Left lung (tissue), 10 donors: Measurements from ENCODE around the gene DLG2. TPM values are rescaled to one million over a fixed set of nuclear protein-coding genes. Genes with fewer than 3 reads are reported as not detected.
"Not testable (repeated sequence)": the region's sequence is repeated elsewhere in the genome, so short reads cannot be mapped to it uniquely, and the experiment has no call there.

ENCODE experiments used
- ATAC-seq: fragments of 200-7000 bp; cut with Tn5 transposase; one replicate; pipeline ENCODE4 v1.9.1; 2020; ENCODE audit warnings: moderate library complexity
- DNase-seq, 4 donors: peaks; one replicate each; pipeline ENCODE4 v3.0.0-alpha.2; 2013 to 2020
- H3K27ac ChIP-seq, 2 donors: fragments of 200-600 bp; sonication (generic) in 1 of 2; one replicate each; pipeline versions ENCODE4 v1.5.0 to v1.8.0; 2020 to 2021
- H3K27me3 ChIP-seq, 2 donors: fragments of 200-600 bp; sonication (generic) in 1 of 2; one replicate each; pipeline versions ENCODE4 v1.5.0 to v1.8.0; 2020 to 2021
- H3K36me3 ChIP-seq, 2 donors: fragments of 200-600 bp; sonication (generic) in 1 of 2; one replicate each; pipeline versions ENCODE4 v1.5.0 to v1.8.0; 2020 to 2021
- H3K4me1 ChIP-seq, 2 donors: fragments of 200-600 bp; one replicate each; pipeline ENCODE4 v1.8.0; 2021
- H3K4me3 ChIP-seq, 2 donors: fragments of 200-600 bp; sonication (generic) in 1 of 2; one replicate each; pipeline versions ENCODE4 v1.5.0 to v1.8.0; 2020 to 2021; ENCODE audit warnings: mild to moderate bottlenecking in 1 of 2
- H3K9me3 ChIP-seq, 2 donors: fragments of 200-600 bp; sonication (generic) in 1 of 2; one replicate each; pipeline versions ENCODE4 v1.5.0 to v1.8.0; 2020 to 2021
- CTCF ChIP-seq, 2 donors: fragments of 200-600 bp; sonication (generic) in 1 of 2; IDR thresholded peaks; one replicate each; pipeline versions ENCODE4 v1.5.0 to v1.8.0; 2021; ENCODE audit warnings: antibody characterized with exemption in 2 of 2
- intact Hi-C, 2 donors: fragments of 100-400 bp; cut with DNase I; formaldehyde crosslinking; loops; one replicate each; pipeline versions ENCODE4 v1.11.2 to v1.14.2; 2022
- polyA plus RNA-seq, 6 donors: library from polyadenylated mRNA; unstranded; fragments of 120-200 nt; gene quantifications; one replicate each; pipeline ENCODE4 v1.2.1, GENCODE V29; 2013; ENCODE audit not compliant: insufficient read length in 6 of 6
- total RNA-seq, 2 donors: library from RNA; stranded (reverse); fragmentation: NEBNext Ultra II Directional; extraction: Animal tissue kit (Norgen Biotek cat#: 25700); gene quantifications; one replicate each; pipeline ENCODE4 v1.2.1, GENCODE V29; 2021
- donor health status: DM: no; HTN: yes; CAD: no.
- donor health status: DM: no; HTN: no; CAD: no.

DLG2 gene
- total and polyA plus RNA-seq, 8 donors = 4.5 to 15.0 (median 8.6) TPM

GRCh38 chr11:85257837-85258236, 369.3 kb downstream of the DLG2 start:
- no peaks in the 10 kb centered on the region for H3K36me3 ChIP-seq
- no peak overlapping the region for H3K27ac ChIP-seq
- TF ChIP-seq CTCF (IDR thresholded peaks at IDR 0.05) = no peak
- H3K9me3 ChIP-seq = peaks cover 0 to 10% of the 10 kb centered on the region in 2 donors
- ATAC-seq (no peak), DNase-seq (no peak)
- H3K4me3 ChIP-seq = no peak overlapping the region
- no peaks in the 10 kb centered on the region for H3K27me3 ChIP-seq
- intact Hi-C loops = no loop called here
- H3K4me1 ChIP-seq = no peaks in the 10 kb centered on the region

GRCh38 chr11:85256433-85256832, 370.7 kb downstream of the DLG2 start:
- H3K4me3 ChIP-seq = no peak overlapping the region
- TF ChIP-seq CTCF (IDR thresholded peaks at IDR 0.05) = no peak
- intact Hi-C loops = no loop called here
- H3K36me3 ChIP-seq = no peaks in the 10 kb centered on the region
- peak in 1 of 4 donors; percentile 55 for DNase-seq
- ATAC-seq = no peak
- H3K27ac ChIP-seq = no peak overlapping the region
- peaks cover 0 to 10% of the 10 kb centered on the region in 2 donors for H3K9me3 ChIP-seq
- no peaks in the 10 kb centered on the region for H3K4me1 ChIP-seq
- H3K27me3 ChIP-seq = no peaks in the 10 kb centered on the region

- ATAC-seq = no peak
- H3K27me3 ChIP-seq = no peaks in the 10 kb centered on the region
- intact Hi-C loops = no loop called here
Observed at GRCh38 chr11:85249482-85249881, 377.7 kb downstream of the DLG2 start.

GRCh38 chr11:85247797-85248196, 379.3 kb downstream of the DLG2 start:
- Histone ChIP-seq H3K4me1 (no peaks in the 10 kb centered on the region), H3K36me3 (no peaks in the 10 kb centered on the region), H3K27me3 (no peaks in the 10 kb centered on the region), H3K27ac (no peak overlapping the region), H3K4me3 (no peak overlapping the region), H3K9me3 (no peaks in the 10 kb centered on the region)
- ATAC-seq (no peak), DNase-seq (no peak)
- no peak for TF ChIP-seq CTCF (IDR thresholded peaks at IDR 0.05)
- intact Hi-C loops = no loop called here

More at GRCh38 chr11:85249482-85249881, 377.7 kb downstream of the DLG2 start:
- Histone ChIP-seq H3K4me3 (no peak overlapping the region), H3K36me3 (no peaks in the 10 kb centered on the region), H3K9me3 (peaks cover 0 to 10% of the 10 kb centered on the region in 2 donors), H3K27ac (no peak overlapping the region), H3K4me1 (no peaks in the 10 kb centered on the region)
- no peak for DNase-seq
- no peak for TF ChIP-seq CTCF (IDR thresholded peaks at IDR 0.05)

GRCh38 chr11:85238906-85239305, 388.2 kb downstream of the DLG2 start:
- Histone ChIP-seq H3K4me1 (no peaks in the 10 kb centered on the region), H3K27ac (no peak overlapping the region), H3K9me3 (peaks cover 0 to 10% of the 10 kb centered on the region in 2 donors), H3K4me3 (no peak overlapping the region), H3K27me3 (no peaks in the 10 kb centered on the region), H3K36me3 (no peaks in the 10 kb centered on the region)
- no peak for DNase-seq
- TF ChIP-seq CTCF (IDR thresholded peaks at IDR 0.05) = no peak
- ATAC-seq = no peak
- intact Hi-C loops = no loop called here

- H3K4me3 ChIP-seq, H3K36me3 ChIP-seq, ATAC-seq, intact Hi-C loops, DNase-seq, H3K9me3 ChIP-seq, H3K27me3 ChIP-seq, H3K27ac ChIP-seq, H3K4me1 ChIP-seq: not testable (repeated sequence)
Observed at GRCh38 chr11:85238038-85238437, 389.1 kb downstream of the DLG2 start.
